HepG2 (cell line): ENCODE results near the gene SGF29. TPM values are rescaled to one million over a fixed set of nuclear protein-coding genes. Genes with fewer than 3 reads are reported as not detected.

ENCODE experiments used
- ATF3 ChIP-seq: sonication (generic); formaldehyde crosslinking; IDR thresholded peaks from 2 replicates; pipeline ENCODE4 v1.4.0; 2020; ENCODE audit warnings: missing genetic modification reagents
- ATF4 ChIP-seq, 2 experiments: fragments of 450-650 bp in 1 of 2; sonication (generic) in 1 of 2; formaldehyde crosslinking; IDR thresholded peaks; 2 replicates each; pipeline versions ENCODE4 v1.5.0 to v1.8.0; 2020 to 2022; ENCODE audit warnings: mild to moderate bottlenecking in 1 of 2, missing genetic modification reagents in 1 of 2
- ETV6 ChIP-seq: sonication (generic); formaldehyde crosslinking; conservative IDR thresholded peaks from 2 replicates; pipeline ENCODE4 v1.4.0; 2020; ENCODE audit warnings: missing genetic modification reagents
- HMGXB4 ChIP-seq, 2 experiments: sonication (generic) in 1 of 2; formaldehyde crosslinking in 1 of 2; IDR thresholded peaks; 2 replicates each; pipeline versions ENCODE4 v1.4.0 to v1.6.1; 2018 to 2020; ENCODE audit warnings: missing genetic modification reagents in 2 of 2, borderline replicate concordance in 1 of 2, low read depth in 1 of 2, mild to moderate bottlenecking in 1 of 2, missing biosample characterization in 1 of 2
- HNRNPK ChIP-seq: fragments of 200-400 bp; formaldehyde crosslinking; IDR thresholded peaks from 2 replicates; pipeline ENCODE4 v1.6.1; 2018; ENCODE audit warnings: low read length, low read depth, moderate library complexity, mild to moderate bottlenecking; ENCODE audit not compliant: poor library complexity, severe bottlenecking
- MAFF ChIP-seq: IDR thresholded peaks from 2 replicates; pipeline ENCODE4 v1.6.1; 2011; ENCODE audit warnings: low read depth, low read length, improper control_type of control experiment
- NFKB2 ChIP-seq: sonication (generic); formaldehyde crosslinking; IDR thresholded peaks from 2 replicates; pipeline ENCODE4 v1.4.0; 2020; ENCODE audit warnings: missing genetic modification reagents, borderline replicate concordance
- RXRB ChIP-seq: IDR thresholded peaks from 2 replicates; pipeline ENCODE4 v1.6.1; 2016; ENCODE audit warnings: borderline replicate concordance, missing genetic modification reagents, missing compliant biosample characterization
- SIN3A ChIP-seq: IDR thresholded peaks from 2 replicates; pipeline ENCODE4 v1.6.1; 2011; ENCODE audit warnings: low read depth, mild to moderate bottlenecking, control low read depth, low read length, borderline replicate concordance
- STAT6 ChIP-seq: sonication (generic); formaldehyde crosslinking; IDR thresholded peaks from 2 replicates; pipeline ENCODE4 v1.4.0; 2020; ENCODE audit warnings: missing genetic modification reagents, mild to moderate bottlenecking, borderline replicate concordance
- TERF1 ChIP-seq: sonication (generic); formaldehyde crosslinking; IDR thresholded peaks from 2 replicates; pipeline ENCODE4 v1.8.0; 2022; ENCODE audit warnings: mild to moderate bottlenecking, missing genetic modification reagents, moderate library complexity
- ZBTB10 ChIP-seq: sonication (generic); formaldehyde crosslinking; IDR thresholded peaks from 2 replicates; pipeline ENCODE4 v1.4.0; 2020; ENCODE audit warnings: missing genetic modification reagents, borderline replicate concordance
- ZNF24 ChIP-seq: fragments of 450-650 bp; IDR thresholded peaks from 2 replicates; pipeline ENCODE4 v1.6.1; 2017; ENCODE audit warnings: antibody characterized with exemption, mild to moderate bottlenecking
- ZNF264 ChIP-seq: sonication (generic); formaldehyde crosslinking; IDR thresholded peaks from 2 replicates; pipeline ENCODE4 v1.4.0; 2020; ENCODE audit warnings: missing genetic modification reagents
- ZNF577 ChIP-seq: sonication (generic); formaldehyde crosslinking; IDR thresholded peaks from 2 replicates; pipeline ENCODE4 v1.4.0; 2020; ENCODE audit warnings: mild to moderate bottlenecking, low read depth, missing genetic modification reagents, borderline replicate concordance
- ZNF772 ChIP-seq: sonication (generic); formaldehyde crosslinking; IDR thresholded peaks from 2 replicates; pipeline ENCODE4 v1.5.0; 2020; ENCODE audit warnings: mild to moderate bottlenecking, missing genetic modification reagents
- ZNF780A ChIP-seq: sonication (generic); formaldehyde crosslinking; IDR thresholded peaks from 2 replicates; pipeline ENCODE4 v1.8.0; 2022; ENCODE audit warnings: mild to moderate bottlenecking, missing genetic modification reagents, moderate library complexity
- polyA plus RNA-seq, 8 experiments: library from polyadenylated mRNA; depleted of rRNA in 3 of 8; stranded (reverse) in 7 of 8; unstranded in 1 of 8; fragments of >200 nt; fragmentation: Illumina TruSeq in 4 of 8; extraction: Trizol in 4 of 8; gene quantifications; 2 replicates each; pipeline versions ENCODE4 v1.2.1 to v1.2.3, GENCODE V29; 2011 to 2016; ENCODE audit warnings: low read depth in 4 of 8, missing spikeins in 1 of 8, mixed read lengths in 1 of 8; ENCODE audit not compliant: insufficient read depth in 1 of 8
- total RNA-seq, 5 experiments: library from RNA; depleted of rRNA; stranded (reverse); fragments of >200 nt; fragmentation: Illumina TruSeq; extraction: Trizol; gene quantifications; 2 replicates each; pipeline ENCODE4 v1.2.3, GENCODE V29; 2016; ENCODE audit warnings: low read depth in 1 of 5

Gene SGF29
- total and polyA plus RNA-seq, 2 of the 13 experiments (the other 11 are each of a cell fraction or from before 2014, with no cell fraction given): 5.0 to 29.4 TPM

- TF ChIP-seq ZBTB10: peak; percentile 93
- peak; percentile 97 for TF ChIP-seq RXRB (CRISPR knock-in tag)
- TF ChIP-seq ETV6: no peak
- no peak for TF ChIP-seq NFKB2
- TF ChIP-seq HMGXB4 (CRISPR knock-in tag; IDR thresholded peaks at IDR 0.05; ENCODE audit: borderline replicate concordance in 1 of 2, low read depth in 1 of 2): peak in 1 of 2 experiments; percentile 59; a peak in 2 of 4 replicates
- TF ChIP-seq ZNF24: no peak
- TF ChIP-seq ZNF780A (CRISPR knock-in tag): no peak; the same call in 1 of the 2 replicates
- TF ChIP-seq ZNF772 (CRISPR knock-in tag): peak; percentile 74; the same call in 1 of the 2 replicates
- peak; percentile 95 for TF ChIP-seq STAT6 (CRISPR knock-in tag)
- peak; percentile 88; the same call in 1 of the 2 replicates for TF ChIP-seq ZNF264 (CRISPR knock-in tag)
- TF ChIP-seq SIN3A: peak; percentile 54; the same call in 1 of the 2 replicates
- no peak for TF ChIP-seq TERF1 (CRISPR knock-in tag)
- TF ChIP-seq ATF3 (CRISPR knock-in tag): peak; percentile 60; the same call in 1 of the 2 replicates
- TF ChIP-seq ATF4 (CRISPR knock-in tag; IDR thresholded peaks at IDR 0.05): peak in 1 of 2 experiments; percentile 79; a peak in 1 of 4 replicates
- TF ChIP-seq ZNF577 (CRISPR knock-in tag): 0 out of 2 replicates have a peak, but pooled peaks have one; percentile 23
- TF ChIP-seq HNRNPK: no peak
- no peak for TF ChIP-seq MAFF
These were observed 27.3 kb upstream of the SGF29 start (continued) for GRCh38 chr16:28526201-28527099.
